Measurements from ENCODE around the gene PKNOX2. TPM values are rescaled to one million over a fixed set of nuclear protein-coding genes. Genes with fewer than 3 reads are reported as not detected.

The PKNOX2 gene
- total RNA-seq, 1 donor from 2014 or later = 8.7 TPM

- TF ChIP-seq CTCF (IDR thresholded peaks at IDR 0.05; ENCODE audit: partially characterized antibody, unreplicated experiment) = no peak
These were observed 129.0 kb downstream of the PKNOX2 start for GRCh38 chr11:125293596-125293995.

GRCh38 chr11:125295931-125296330 is 131.4 kb downstream of the PKNOX2 start:
- no peak for DNase-seq
- no peak for TF ChIP-seq CTCF (IDR thresholded peaks at IDR 0.05; ENCODE audit: partially characterized antibody, unreplicated experiment)
- Mint-ChIP-seq H3K27me3 (ENCODE audit: unreplicated experiment) (peaks cover 6% of the 10 kb centered on the region), H3K36me3 (ENCODE audit: unreplicated experiment) (no peaks in the 10 kb centered on the region), H3K9me3 (ENCODE audit: unreplicated experiment) (peaks cover 4% of the 10 kb centered on the region), H3K4me3 (ENCODE audit: unreplicated experiment) (no peak overlapping the region), H3K27ac (ENCODE audit: unreplicated experiment) (no peak overlapping the region), H3K4me1 (ENCODE audit: low read depth, unreplicated experiment) (peaks cover 3% of the 10 kb centered on the region)

More at GRCh38 chr11:125293596-125293995, 129.0 kb downstream of the PKNOX2 start:
- no peaks in the 10 kb centered on the region for H3K36me3 Mint-ChIP-seq (ENCODE audit: unreplicated experiment)
- no peak for DNase-seq
- no peak overlapping the region for H3K27ac Mint-ChIP-seq (ENCODE audit: unreplicated experiment)
- peaks cover 3% of the 10 kb centered on the region for H3K27me3 Mint-ChIP-seq (ENCODE audit: unreplicated experiment)
- H3K4me3 Mint-ChIP-seq (ENCODE audit: unreplicated experiment) = no peak overlapping the region
- H3K9me3 Mint-ChIP-seq (ENCODE audit: unreplicated experiment) = peaks cover 4% of the 10 kb centered on the region
- H3K4me1 Mint-ChIP-seq (ENCODE audit: low read depth, unreplicated experiment) = peaks cover 14% of the 10 kb centered on the region

GRCh38 chr11:125297346-125297915 is 132.9 kb downstream of the PKNOX2 start:
- H3K27ac Mint-ChIP-seq (ENCODE audit: unreplicated experiment) = no peak overlapping the region
- DNase-seq = no peak
- TF ChIP-seq CTCF (IDR thresholded peaks at IDR 0.05; ENCODE audit: partially characterized antibody, unreplicated experiment) = no peak
- H3K4me3 Mint-ChIP-seq (ENCODE audit: unreplicated experiment) = no peak overlapping the region
- no peaks in the 10 kb centered on the region for H3K36me3 Mint-ChIP-seq (ENCODE audit: unreplicated experiment)
- H3K9me3 Mint-ChIP-seq (ENCODE audit: unreplicated experiment) = peaks cover 4% of the 10 kb centered on the region
- peaks cover 7% of the 10 kb centered on the region for H3K27me3 Mint-ChIP-seq (ENCODE audit: unreplicated experiment)
- peaks cover 3% of the 10 kb centered on the region for H3K4me1 Mint-ChIP-seq (ENCODE audit: low read depth, unreplicated experiment)

GRCh38 chr11:125299061-125299615 is 134.6 kb downstream of the PKNOX2 start:
- no peak for DNase-seq
- no peaks in the 10 kb centered on the region for H3K36me3 Mint-ChIP-seq (ENCODE audit: unreplicated experiment)
- TF ChIP-seq CTCF (IDR thresholded peaks at IDR 0.05; ENCODE audit: partially characterized antibody, unreplicated experiment) = no peak
- peaks cover 3% of the 10 kb centered on the region for H3K4me1 Mint-ChIP-seq (ENCODE audit: low read depth, unreplicated experiment)
- no peak overlapping the region for H3K27ac Mint-ChIP-seq (ENCODE audit: unreplicated experiment)
- peaks cover 6% of the 10 kb centered on the region for H3K9me3 Mint-ChIP-seq (ENCODE audit: unreplicated experiment)
- peaks cover 8% of the 10 kb centered on the region for H3K27me3 Mint-ChIP-seq (ENCODE audit: unreplicated experiment)
- no peak overlapping the region for H3K4me3 Mint-ChIP-seq (ENCODE audit: unreplicated experiment)

GRCh38 chr11:125299821-125300220 is 135.3 kb downstream of the PKNOX2 start:
- H3K36me3 Mint-ChIP-seq (ENCODE audit: unreplicated experiment) = no peaks in the 10 kb centered on the region
- H3K27me3 Mint-ChIP-seq (ENCODE audit: unreplicated experiment) = peaks cover 8% of the 10 kb centered on the region
- no peak overlapping the region for H3K4me3 Mint-ChIP-seq (ENCODE audit: unreplicated experiment)
- peaks cover 8% of the 10 kb centered on the region for H3K4me1 Mint-ChIP-seq (ENCODE audit: low read depth, unreplicated experiment)
- no peak overlapping the region for H3K27ac Mint-ChIP-seq (ENCODE audit: unreplicated experiment)
- no peak for DNase-seq
- peaks cover 9% of the 10 kb centered on the region for H3K9me3 Mint-ChIP-seq (ENCODE audit: unreplicated experiment)
- TF ChIP-seq CTCF (IDR thresholded peaks at IDR 0.05; ENCODE audit: partially characterized antibody, unreplicated experiment) = no peak

Measured in glutamatergic neuron (in vitro differentiated cells).